Suppressor macrophage treated with lipopolysaccharide for 4 hours (primary cell): ENCODE measurements around the gene OR4K14.
"Not testable (repeated sequence)": the region's sequence is repeated elsewhere in the genome, so short reads cannot be mapped to it uniquely, and the experiment has no call there.

ENCODE experiments used
- DNase-seq: peaks from one replicate; pipeline ENCODE4 v3.0.0-alpha.2; 2020

The OR4K14 gene

GRCh38 chr14:20019257-20019865, at the start of gene OR4K14:
Gene OR4K14, minus strand, starts transcription at chr14:20019307. Its CDS starts 4,114 bp downstream, at chr14:20015193.
- DNase-seq: no peak

GRCh38 chr14:20059745-20060144, 40.6 kb upstream of the OR4K14 start, which contains the start of gene OR4L1:
Gene OR4L1, plus strand, starts transcription at chr14:20060045. Its CDS starts 0 bp downstream, at chr14:20060045.
- DNase-seq: no peak

- no peak for DNase-seq
These were observed 29.1 kb upstream of the OR4K14 start for GRCh38 chr14:20048202-20048601.

DNA sequence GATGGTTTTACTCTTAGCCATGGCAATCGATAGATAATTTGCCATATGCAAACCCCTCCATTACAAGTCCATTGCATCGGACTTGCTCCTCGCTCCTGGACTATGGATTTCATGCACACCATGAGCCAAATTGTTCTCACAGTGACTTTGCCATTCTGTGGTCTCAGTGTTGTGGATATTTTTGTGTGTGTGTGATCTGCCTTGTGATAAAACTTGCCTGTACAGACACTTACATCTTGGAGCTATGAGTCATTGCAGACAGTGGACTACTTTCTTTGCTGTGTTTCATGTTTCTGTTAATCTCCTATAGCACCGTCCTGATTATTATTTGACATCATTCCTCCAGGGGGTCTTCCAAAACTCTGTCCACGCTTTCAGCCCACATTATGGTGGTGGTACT, 25.1 kb upstream of the OR4K14 start:
- DNase-seq: no peak

- DNase-seq: no peak
These were observed 16.8 kb upstream of the OR4K14 start, which contains the start of gene OR4K13 for GRCh38 chr14:20035938-20036337. Gene OR4K13, minus strand, starts transcription at chr14:20036038. Its CDS starts 1,280 bp downstream, at chr14:20034758.

DNA sequence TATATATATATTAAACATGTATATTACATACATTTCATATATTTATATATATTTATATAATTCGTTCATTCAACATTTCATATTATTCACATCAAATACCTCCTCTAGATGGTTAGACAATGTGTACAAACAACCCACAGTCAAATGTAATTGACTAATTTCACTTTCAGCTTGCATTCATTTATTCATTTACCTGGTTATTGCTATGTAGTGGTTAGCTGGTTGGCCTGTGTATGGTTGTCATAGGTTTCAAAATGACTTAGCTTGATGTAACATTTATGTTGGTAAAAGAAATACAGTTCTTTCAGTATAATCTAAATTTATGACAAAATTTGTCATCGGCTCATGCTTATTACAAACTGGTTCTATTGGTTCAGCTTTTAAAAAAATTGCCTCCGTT, 16.3 kb upstream of the OR4K14 start:
- no peak for DNase-seq

- no peak for DNase-seq
These were observed 12.0 kb upstream of the OR4K14 start for GRCh38 chr14:20031058-20031457.

GRCh38 chr14:20008156-20008555, 11.0 kb downstream of the OR4K14 start:
- no peak for DNase-seq

GRCh38 chr14:20002319-20002718, 16.8 kb downstream of the OR4K14 start:
- peak; percentile 55 for DNase-seq

- DNase-seq: no peak
These were observed 17.2 kb downstream of the OR4K14 start, which contains the start of gene OR4Q2 for GRCh38 chr14:20001863-20002262. Gene OR4Q2, plus strand, starts transcription at chr14:20002163.

DNA sequence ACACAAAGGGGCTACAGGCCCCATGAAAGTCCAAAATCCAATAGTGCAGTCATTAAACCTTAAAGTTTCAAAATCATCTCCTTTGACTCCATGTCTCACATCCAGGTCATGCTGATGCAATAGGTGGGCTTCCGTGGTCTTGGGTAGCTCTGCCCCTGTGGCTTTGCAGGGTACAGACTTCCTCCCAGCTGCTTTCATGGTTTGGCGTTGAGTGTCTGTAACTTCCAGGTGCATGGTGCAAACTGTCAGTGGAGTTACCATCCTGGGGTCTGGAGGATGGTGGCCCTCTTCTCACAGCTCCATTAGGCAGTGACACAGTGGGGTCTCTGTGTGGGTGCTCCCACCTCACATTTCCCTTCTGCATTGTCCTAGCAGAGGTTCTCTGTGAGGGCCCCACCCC, 25.7 kb downstream of the OR4K14 start:
- no peak for DNase-seq

DNA sequence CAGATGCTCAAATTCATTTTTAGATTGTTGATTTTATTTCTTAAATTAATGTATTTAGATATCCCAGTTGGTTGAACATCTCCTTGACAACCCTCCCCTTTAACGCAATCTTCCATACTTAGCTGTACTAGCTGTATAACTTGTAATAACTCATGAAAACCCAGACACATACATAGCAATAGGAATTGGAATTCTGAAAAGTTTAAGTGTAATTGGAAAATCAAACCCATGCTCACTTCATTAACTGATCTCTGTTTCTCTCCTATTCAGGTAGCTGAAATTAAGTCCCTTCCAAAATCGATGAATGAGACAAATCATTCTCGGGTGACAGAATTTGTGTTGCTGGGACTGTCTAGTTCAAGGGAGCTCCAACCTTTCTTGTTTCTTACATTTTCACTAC, 43.8 kb downstream of the OR4K14 start, which contains the start of gene OR4K15:
OR4K15 (plus strand) TSS at position 301 of the 400 bp plus-strand sequence; CDS start at position 301, 0 bp downstream.
- DNase-seq: no peak

- no peak for DNase-seq
These were observed 44.3 kb downstream of the OR4K14 start for GRCh38 chr14:19974844-19975243.

DNA sequence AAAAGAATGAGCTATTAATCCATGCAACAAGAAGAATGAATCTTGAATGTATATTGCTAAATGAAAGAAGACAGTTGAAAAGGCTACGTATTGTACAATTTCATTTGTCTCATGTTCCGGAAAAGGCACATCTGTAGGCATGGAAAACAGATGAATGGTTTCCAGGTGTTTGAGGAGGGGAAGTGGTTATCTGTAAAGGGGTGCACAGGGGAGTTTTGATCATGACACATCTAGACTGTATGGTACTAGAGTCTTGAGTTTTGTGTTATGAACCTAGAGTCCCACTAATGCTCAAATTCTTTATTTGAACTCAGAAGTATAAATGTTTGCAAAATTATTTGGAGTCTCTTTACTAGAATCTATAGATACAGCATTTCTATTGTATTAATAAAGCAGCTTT, 49.4 kb downstream of the OR4K14 start:
- DNase-seq: not testable (repeated sequence)
